Erythroblast (primary cell): Measurements from ENCODE around the gene SIGLEC12.

Experiments
- GATA1 ChIP-seq: IDR thresholded peaks from 2 replicates; pipeline ENCODE4 v1.6.1; 2011; ENCODE audit warnings: low read depth, mild to moderate bottlenecking, control low read depth, low read length, moderate library complexity
- POLR2A ChIP-seq: IDR thresholded peaks from 2 replicates; pipeline ENCODE4 v1.6.1; 2011; ENCODE audit warnings: mild to moderate bottlenecking, low read length

- no peak for TF ChIP-seq POLR2A
- TF ChIP-seq GATA1 = no peak
These were observed 32.0 kb downstream of the SIGLEC12 start for GRCh38 chr19:51469629-51470028.
